ENCODE measurements around the gene FMN1. TPM values are rescaled to one million over a fixed set of nuclear protein-coding genes. Genes with fewer than 3 reads are reported as not detected.

The FMN1 gene
- 1 to 10 TPM in 1 of 4 donors, under 1 TPM in 3; 0.54 to 2.1 (median 0.86) TPM for polyA plus RNA-seq
- long read RNA-seq, donor 1 = 0 reads
- long read RNA-seq, donor 2 = 0 reads
- long read RNA-seq, donor 3 = 0 reads
- long read RNA-seq, donor 4 = 0 reads
- long read RNA-seq, donor 5 = 0 reads
- long read RNA-seq, donor 6 = 0 reads
- long read RNA-seq, donor 7 = 0 reads
- long read RNA-seq, donor 8 = 0 reads
- long read RNA-seq, donor 9 = 0 reads
- long read RNA-seq, donor 10 = 0 reads

GRCh38 chr15:33194704-33195670, at the start of gene FMN1:
Gene FMN1 (minus strand): TSS chr15:33194714. CDS start chr15:33154914, 39,800 bp downstream.
- Histone ChIP-seq H3K4me1 (ENCODE audit: control insufficient read depth in 3 of 3, insufficient read depth in 2 of 3, low read depth in 1 of 3, low read length in 2 of 3) (peaks cover 0 to 6% (median 0%) of the 10 kb centered on the region in 3 donors), H3K36me3 (ENCODE audit: control insufficient read depth in 3 of 3, insufficient read depth in 2 of 3, low read depth in 1 of 3, low read length in 3 of 3) (no peaks in the 10 kb centered on the region), H3K9me3 (ENCODE audit: control insufficient read depth in 2 of 2, insufficient read depth in 1 of 2, low read depth in 1 of 2, low read length in 1 of 2) (no peaks in the 10 kb centered on the region), H3K4me3 (ENCODE audit: low read depth in 1 of 3, low read length in 3 of 3) (peak within 1 kb of the TSS in 2 of 3 donors; percentile 49 to 56), H3K27ac (ENCODE audit: low read depth in 1 of 3, low read length in 2 of 3) (no peak within 1 kb of the TSS), H3K27me3 (ENCODE audit: control insufficient read depth in 3 of 3, insufficient read depth in 3 of 3, low read length in 3 of 3) (peaks cover 0 to 7% (median 5%) of the 10 kb centered on the region in 3 donors)
- peak; percentile 93 to 96 for DNase-seq
- FAIRE-seq = no peak
- 6 to 9% (median 6%) methylated on average over 45 to 46 of the region's 46 CpGs for WGBS, 3 donors

GRCh38 chr15:33243869-33244268, 49.4 kb upstream of the FMN1 start:
- Histone ChIP-seq H3K4me1 (ENCODE audit: control insufficient read depth in 3 of 3, insufficient read depth in 2 of 3, low read depth in 1 of 3, low read length in 2 of 3) (no peaks in the 10 kb centered on the region), H3K9me3 (ENCODE audit: control insufficient read depth in 2 of 2, insufficient read depth in 1 of 2, low read depth in 1 of 2, low read length in 1 of 2) (no peaks in the 10 kb centered on the region), H3K36me3 (ENCODE audit: control insufficient read depth in 3 of 3, insufficient read depth in 2 of 3, low read depth in 1 of 3, low read length in 3 of 3) (no peaks in the 10 kb centered on the region), H3K4me3 (ENCODE audit: low read depth in 1 of 3, low read length in 3 of 3) (no peak overlapping the region), H3K27me3 (ENCODE audit: control insufficient read depth in 3 of 3, insufficient read depth in 3 of 3, low read length in 3 of 3) (no peaks in the 10 kb centered on the region), H3K27ac (ENCODE audit: low read depth in 1 of 3, low read length in 2 of 3) (no peak overlapping the region)
- FAIRE-seq = no peak
- 84 to 100% (median 91%) methylated on average over 1 of the region's 1 CpG for WGBS, 3 donors
- no peak for DNase-seq

GRCh38 chr15:33243393-33243792, 48.9 kb upstream of the FMN1 start:
- DNase-seq (no peak), FAIRE-seq (no peak)
- Histone ChIP-seq H3K4me1 (ENCODE audit: control insufficient read depth in 3 of 3, insufficient read depth in 2 of 3, low read depth in 1 of 3, low read length in 2 of 3) (no peaks in the 10 kb centered on the region), H3K27ac (ENCODE audit: low read depth in 1 of 3, low read length in 2 of 3) (no peak overlapping the region), H3K9me3 (ENCODE audit: control insufficient read depth in 2 of 2, insufficient read depth in 1 of 2, low read depth in 1 of 2, low read length in 1 of 2) (no peaks in the 10 kb centered on the region), H3K4me3 (ENCODE audit: low read depth in 1 of 3, low read length in 3 of 3) (no peak overlapping the region), H3K27me3 (ENCODE audit: control insufficient read depth in 3 of 3, insufficient read depth in 3 of 3, low read length in 3 of 3) (no peaks in the 10 kb centered on the region), H3K36me3 (ENCODE audit: control insufficient read depth in 3 of 3, insufficient read depth in 2 of 3, low read depth in 1 of 3, low read length in 3 of 3) (no peaks in the 10 kb centered on the region)
- 83 to 97% (median 97%) methylated on average over 2 of the region's 2 CpGs for WGBS, 3 donors

- Histone ChIP-seq H3K9me3 (ENCODE audit: control insufficient read depth in 2 of 2, insufficient read depth in 1 of 2, low read depth in 1 of 2, low read length in 1 of 2) (no peaks in the 10 kb centered on the region), H3K27ac (ENCODE audit: low read depth in 1 of 3, low read length in 2 of 3) (no peak overlapping the region), H3K27me3 (ENCODE audit: control insufficient read depth in 3 of 3, insufficient read depth in 3 of 3, low read length in 3 of 3) (no peaks in the 10 kb centered on the region), H3K4me1 (ENCODE audit: control insufficient read depth in 3 of 3, insufficient read depth in 2 of 3, low read depth in 1 of 3, low read length in 2 of 3) (no peaks in the 10 kb centered on the region), H3K36me3 (ENCODE audit: control insufficient read depth in 3 of 3, insufficient read depth in 2 of 3, low read depth in 1 of 3, low read length in 3 of 3) (no peaks in the 10 kb centered on the region), H3K4me3 (ENCODE audit: low read depth in 1 of 3, low read length in 3 of 3) (no peak overlapping the region)
- no peak for DNase-seq
- FAIRE-seq = no peak
- WGBS, 3 donors = 76 to 79% (median 77%) methylated on average over 5 of the region's 5 CpGs
Measured at GRCh38 chr15:33242669-33243191, 48.2 kb upstream of the FMN1 start.

GRCh38 chr15:33242165-33242564, 47.7 kb upstream of the FMN1 start:
- no peaks in the 10 kb centered on the region for H3K9me3 ChIP-seq (ENCODE audit: control insufficient read depth in 2 of 2, insufficient read depth in 1 of 2, low read depth in 1 of 2, low read length in 1 of 2)
- no peak overlapping the region for H3K4me3 ChIP-seq (ENCODE audit: low read depth in 1 of 3, low read length in 3 of 3)
- DNase-seq (peak in 1 of 2 donors; percentile 16), FAIRE-seq (no peak)
- WGBS, 3 donors = 59 to 66% (median 60%) methylated on average over 1 of the region's 1 CpG
- no peaks in the 10 kb centered on the region for H3K4me1 ChIP-seq (ENCODE audit: control insufficient read depth in 3 of 3, insufficient read depth in 2 of 3, low read depth in 1 of 3, low read length in 2 of 3)
- no peaks in the 10 kb centered on the region for H3K36me3 ChIP-seq (ENCODE audit: control insufficient read depth in 3 of 3, insufficient read depth in 2 of 3, low read depth in 1 of 3, low read length in 3 of 3)
- H3K27ac ChIP-seq (ENCODE audit: low read depth in 1 of 3, low read length in 2 of 3) = no peak overlapping the region
- no peaks in the 10 kb centered on the region for H3K27me3 ChIP-seq (ENCODE audit: control insufficient read depth in 3 of 3, insufficient read depth in 3 of 3, low read length in 3 of 3)

- Histone ChIP-seq H3K4me1 (ENCODE audit: control insufficient read depth in 3 of 3, insufficient read depth in 2 of 3, low read depth in 1 of 3, low read length in 2 of 3) (no peaks in the 10 kb centered on the region), H3K27me3 (ENCODE audit: control insufficient read depth in 3 of 3, insufficient read depth in 3 of 3, low read length in 3 of 3) (peaks cover 0 to 3% (median 0%) of the 10 kb centered on the region in 3 donors), H3K4me3 (ENCODE audit: low read depth in 1 of 3, low read length in 3 of 3) (no peak overlapping the region), H3K9me3 (ENCODE audit: control insufficient read depth in 2 of 2, insufficient read depth in 1 of 2, low read depth in 1 of 2, low read length in 1 of 2) (no peaks in the 10 kb centered on the region), H3K27ac (ENCODE audit: low read depth in 1 of 3, low read length in 2 of 3) (no peak overlapping the region), H3K36me3 (ENCODE audit: control insufficient read depth in 3 of 3, insufficient read depth in 2 of 3, low read depth in 1 of 3, low read length in 3 of 3) (no peaks in the 10 kb centered on the region)
- DNase-seq (no peak), FAIRE-seq (no peak)
- 69 to 88% (median 82%) methylated on average over 4 of the region's 4 CpGs for WGBS, 3 donors
Measured at GRCh38 chr15:33236841-33237509, 42.5 kb upstream of the FMN1 start.

GRCh38 chr15:33234020-33234461, 39.5 kb upstream of the FMN1 start:
- no peak overlapping the region for H3K27ac ChIP-seq (ENCODE audit: low read depth in 1 of 3, low read length in 2 of 3)
- FAIRE-seq = no peak

More at GRCh38 chr15:33234020-33234461, 39.5 kb upstream of the FMN1 start:
- H3K4me1 ChIP-seq (ENCODE audit: control insufficient read depth in 3 of 3, insufficient read depth in 2 of 3, low read depth in 1 of 3, low read length in 2 of 3) = no peaks in the 10 kb centered on the region
- no peaks in the 10 kb centered on the region for H3K36me3 ChIP-seq (ENCODE audit: control insufficient read depth in 3 of 3, insufficient read depth in 2 of 3, low read depth in 1 of 3, low read length in 3 of 3)
- 34 to 61% (median 34%) methylated on average over 5 of the region's 5 CpGs for WGBS, 3 donors
- no peaks in the 10 kb centered on the region for H3K9me3 ChIP-seq (ENCODE audit: control insufficient read depth in 2 of 2, insufficient read depth in 1 of 2, low read depth in 1 of 2, low read length in 1 of 2)
- DNase-seq = peak; percentile 8 to 27
- H3K27me3 ChIP-seq (ENCODE audit: control insufficient read depth in 3 of 3, insufficient read depth in 3 of 3, low read length in 3 of 3) = peaks cover 0 to 3% (median 0%) of the 10 kb centered on the region in 3 donors
- no peak overlapping the region for H3K4me3 ChIP-seq (ENCODE audit: low read depth in 1 of 3, low read length in 3 of 3)
